Measurements from ENCODE around the gene CASQ2. TPM values are rescaled to one million over a fixed set of nuclear protein-coding genes. Genes with fewer than 3 reads are reported as not detected.

The CASQ2 gene
- total and polyA plus RNA-seq, 2 of the 13 experiments (the other 11 are each of a cell fraction or from before 2014, with no cell fraction given), result not detected

- TF ChIP-seq, protein P1, sequence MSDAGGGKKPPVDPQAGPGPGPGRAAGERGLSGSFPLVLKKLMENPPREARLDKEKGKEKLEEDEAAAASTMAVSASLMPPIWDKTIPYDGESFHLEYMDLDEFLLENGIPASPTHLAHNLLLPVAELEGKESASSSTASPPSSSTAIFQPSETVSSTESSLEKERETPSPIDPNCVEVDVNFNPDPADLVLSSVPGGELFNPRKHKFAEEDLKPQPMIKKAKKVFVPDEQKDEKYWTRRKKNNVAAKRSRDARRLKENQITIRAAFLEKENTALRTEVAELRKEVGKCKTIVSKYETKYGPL (CRISPR knock-in tag; IDR thresholded peaks at IDR 0.05), result peak; percentile 91; the same call in 1 of the 2 replicates
- no peak for TF ChIP-seq FOXO4 (CRISPR knock-in tag; conservative IDR thresholded peaks at IDR 0.05)
- TF ChIP-seq, protein P2, sequence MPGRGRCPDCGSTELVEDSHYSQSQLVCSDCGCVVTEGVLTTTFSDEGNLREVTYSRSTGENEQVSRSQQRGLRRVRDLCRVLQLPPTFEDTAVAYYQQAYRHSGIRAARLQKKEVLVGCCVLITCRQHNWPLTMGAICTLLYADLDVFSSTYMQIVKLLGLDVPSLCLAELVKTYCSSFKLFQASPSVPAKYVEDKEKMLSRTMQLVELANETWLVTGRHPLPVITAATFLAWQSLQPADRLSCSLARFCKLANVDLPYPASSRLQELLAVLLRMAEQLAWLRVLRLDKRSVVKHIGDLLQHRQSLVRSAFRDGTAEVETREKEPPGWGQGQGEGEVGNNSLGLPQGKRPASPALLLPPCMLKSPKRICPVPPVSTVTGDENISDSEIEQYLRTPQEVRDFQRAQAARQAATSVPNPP (CRISPR knock-in tag; IDR thresholded peaks at IDR 0.05), result no peak
- 0 out of 2 replicates have a peak, but pooled peaks have one; percentile 40 for TF ChIP-seq THRA (CRISPR knock-in tag; IDR thresholded peaks at IDR 0.05; ENCODE audit: borderline replicate concordance)
- no peak for TF ChIP-seq ZNF263 (CRISPR knock-in tag; IDR thresholded peaks at IDR 0.05)
- TF ChIP-seq CREBL2 (CRISPR knock-in tag; IDR thresholded peaks at IDR 0.05; ENCODE audit: borderline replicate concordance), result no peak
- TF ChIP-seq JUN (CRISPR knock-in tag; IDR thresholded peaks at IDR 0.05), result peak; percentile 93
- peak; percentile 24; the same call in 1 of the 2 replicates for TF ChIP-seq RFX5 (IDR thresholded peaks at IDR 0.05; ENCODE audit: low read depth, low read length)
- TF ChIP-seq SMAD1 (CRISPR knock-in tag; IDR thresholded peaks at IDR 0.05; ENCODE audit: borderline replicate concordance, low read depth), result no peak
- no peak for TF ChIP-seq ZNF629 (CRISPR knock-in tag; conservative IDR thresholded peaks at IDR 0.05)
- no peak for TF ChIP-seq NFRKB (IDR thresholded peaks at IDR 0.05)
- no peak for TF ChIP-seq ZNF253 (CRISPR knock-in tag; IDR thresholded peaks at IDR 0.05; ENCODE audit: borderline replicate concordance)
- TF ChIP-seq POLR2A (IDR thresholded peaks at IDR 0.05; ENCODE audit: insufficient read depth in 1 of 2, low read depth in 2 of 2, low read length in 2 of 2), result peak in 1 of 2 experiments; percentile 19; a peak in 1 of 4 replicates
- no peak for TF ChIP-seq ZNF232 (CRISPR knock-in tag; IDR thresholded peaks at IDR 0.05; ENCODE audit: borderline replicate concordance)
- TF ChIP-seq, protein P3, sequence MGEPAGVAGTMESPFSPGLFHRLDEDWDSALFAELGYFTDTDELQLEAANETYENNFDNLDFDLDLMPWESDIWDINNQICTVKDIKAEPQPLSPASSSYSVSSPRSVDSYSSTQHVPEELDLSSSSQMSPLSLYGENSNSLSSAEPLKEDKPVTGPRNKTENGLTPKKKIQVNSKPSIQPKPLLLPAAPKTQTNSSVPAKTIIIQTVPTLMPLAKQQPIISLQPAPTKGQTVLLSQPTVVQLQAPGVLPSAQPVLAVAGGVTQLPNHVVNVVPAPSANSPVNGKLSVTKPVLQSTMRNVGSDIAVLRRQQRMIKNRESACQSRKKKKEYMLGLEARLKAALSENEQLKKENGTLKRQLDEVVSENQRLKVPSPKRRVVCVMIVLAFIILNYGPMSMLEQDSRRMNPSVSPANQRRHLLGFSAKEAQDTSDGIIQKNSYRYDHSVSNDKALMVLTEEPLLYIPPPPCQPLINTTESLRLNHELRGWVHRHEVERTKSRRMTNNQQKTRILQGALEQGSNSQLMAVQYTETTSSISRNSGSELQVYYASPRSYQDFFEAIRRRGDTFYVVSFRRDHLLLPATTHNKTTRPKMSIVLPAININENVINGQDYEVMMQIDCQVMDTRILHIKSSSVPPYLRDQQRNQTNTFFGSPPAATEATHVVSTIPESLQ (CRISPR knock-in tag; conservative IDR thresholded peaks at IDR 0.05), result no peak
- TF ChIP-seq SP5 (CRISPR knock-in tag; IDR thresholded peaks at IDR 0.05; ENCODE audit: borderline replicate concordance, low read depth), result peak; percentile 65
- TF ChIP-seq BCL3 (CRISPR knock-in tag; IDR thresholded peaks at IDR 0.05), result no peak
- TF ChIP-seq, protein P4, sequence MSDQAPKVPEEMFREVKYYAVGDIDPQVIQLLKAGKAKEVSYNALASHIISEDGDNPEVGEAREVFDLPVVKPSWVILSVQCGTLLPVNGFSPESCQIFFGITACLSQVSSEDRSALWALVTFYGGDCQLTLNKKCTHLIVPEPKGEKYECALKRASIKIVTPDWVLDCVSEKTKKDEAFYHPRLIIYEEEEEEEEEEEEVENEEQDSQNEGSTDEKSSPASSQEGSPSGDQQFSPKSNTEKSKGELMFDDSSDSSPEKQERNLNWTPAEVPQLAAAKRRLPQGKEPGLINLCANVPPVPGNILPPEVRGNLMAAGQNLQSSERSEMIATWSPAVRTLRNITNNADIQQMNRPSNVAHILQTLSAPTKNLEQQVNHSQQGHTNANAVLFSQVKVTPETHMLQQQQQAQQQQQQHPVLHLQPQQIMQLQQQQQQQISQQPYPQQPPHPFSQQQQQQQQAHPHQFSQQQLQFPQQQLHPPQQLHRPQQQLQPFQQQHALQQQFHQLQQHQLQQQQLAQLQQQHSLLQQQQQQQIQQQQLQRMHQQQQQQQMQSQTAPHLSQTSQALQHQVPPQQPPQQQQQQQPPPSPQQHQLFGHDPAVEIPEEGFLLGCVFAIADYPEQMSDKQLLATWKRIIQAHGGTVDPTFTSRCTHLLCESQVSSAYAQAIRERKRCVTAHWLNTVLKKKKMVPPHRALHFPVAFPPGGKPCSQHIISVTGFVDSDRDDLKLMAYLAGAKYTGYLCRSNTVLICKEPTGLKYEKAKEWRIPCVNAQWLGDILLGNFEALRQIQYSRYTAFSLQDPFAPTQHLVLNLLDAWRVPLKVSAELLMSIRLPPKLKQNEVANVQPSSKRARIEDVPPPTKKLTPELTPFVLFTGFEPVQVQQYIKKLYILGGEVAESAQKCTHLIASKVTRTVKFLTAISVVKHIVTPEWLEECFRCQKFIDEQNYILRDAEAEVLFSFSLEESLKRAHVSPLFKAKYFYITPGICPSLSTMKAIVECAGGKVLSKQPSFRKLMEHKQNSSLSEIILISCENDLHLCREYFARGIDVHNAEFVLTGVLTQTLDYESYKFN (CRISPR knock-in tag; conservative IDR thresholded peaks at IDR 0.05), result peak; percentile 34; the same call in 1 of the 2 replicates
Observed at GRCh38 chr1:115727706-115728249, 40.7 kb downstream of the CASQ2 start (continued).
